ENCODE results near the gene RPS29.
"Not testable (repeated sequence)": the region's sequence is repeated elsewhere in the genome, so short reads cannot be mapped to it uniquely, and the experiment has no call there.

Gene RPS29

GRCh38 chr14:49586673-49587460, 687 bp upstream of the RPS29 start:
- POLR2A ChIA-PET, result interaction anchor here (0.6 to 1.7 kb wide), 10 partner anchors 11 to 181 kb away, joined by 3 to 11 read pairs (median 3); partner anchors contain the start of genes KLHDC2, LRR1, MGAT2 and RPL36AL
- peak; percentile 23 for DNase-seq (ENCODE audit: low read depth, low spot score)
- TF ChIP-seq CTCF (IDR thresholded peaks at IDR 0.05; ENCODE audit: insufficient read depth, low read length, missing control alignments), result peak; percentile 59
- CTCF ChIA-PET, result interaction anchor here (0.6 to 4.5 kb wide), 22 partner anchors 8 to 181 kb away, joined by 3 to 30 read pairs (median 4); partner anchors contain the start of genes KLHDC2, LRR1, MGAT2 and RPL36AL
- H3K4me3 ChIP-seq (ENCODE audit: low read depth, low read length), result peak overlapping the region; percentile 34

GRCh38 chr14:49584981-49585640, 1.1 kb downstream of the RPS29 start:
- not testable (repeated sequence) for DNase-seq (ENCODE audit: low read depth, low spot score)
- H3K4me3 ChIP-seq (ENCODE audit: low read depth, low read length), result peak overlapping the region; percentile 84
- CTCF ChIA-PET, result interaction anchor here (1.0 to 4.5 kb wide), 4 partner anchors 37 to 248 kb away, joined by 3 to 30 read pairs (median 6); partner anchors contain the start of genes KLHDC2, MGAT2 and RPL36AL
- POLR2A ChIA-PET, result interaction anchor here (1.2 kb wide), 1 partner anchor 183 kb away, joined by 5 read pairs; the partner anchor contains the start of gene KLHDC2

GRCh38 chr14:49584058-49584457, 2.1 kb downstream of the RPS29 start:
- DNase-seq (ENCODE audit: low read depth, low spot score), result no peak
- CTCF ChIA-PET, result interaction anchor here (1.1 kb wide), 1 partner anchor 249 kb away, joined by 3 read pairs; no protein-coding TSS in a partner anchor
- H3K4me3 ChIP-seq (ENCODE audit: low read depth, low read length), result peak overlapping the region; percentile 10; the same call in 1 of the 2 replicates
- POLR2A ChIA-PET, result no interaction called here
- no peak for TF ChIP-seq CTCF (IDR thresholded peaks at IDR 0.05; ENCODE audit: insufficient read depth, low read length, missing control alignments)

GRCh38 chr14:49583629-49584028, 2.6 kb downstream of the RPS29 start:
- CTCF ChIA-PET, result no interaction called here
- TF ChIP-seq CTCF (IDR thresholded peaks at IDR 0.05; ENCODE audit: insufficient read depth, low read length, missing control alignments), result no peak
- POLR2A ChIA-PET, result no interaction called here
- DNase-seq (ENCODE audit: low read depth, low spot score), result no peak
- H3K4me3 ChIP-seq (ENCODE audit: low read depth, low read length), result no peak overlapping the region

- no peak for TF ChIP-seq CTCF (IDR thresholded peaks at IDR 0.05; ENCODE audit: insufficient read depth, low read length, missing control alignments)
- POLR2A ChIA-PET, result no interaction called here
- CTCF ChIA-PET, result no interaction called here
- no peak overlapping the region for H3K4me3 ChIP-seq (ENCODE audit: low read depth, low read length)
- DNase-seq (ENCODE audit: low read depth, low spot score), result no peak
These were observed 3.8 kb downstream of the RPS29 start for GRCh38 chr14:49582113-49582977.

GRCh38 chr14:49581209-49582112, 4.7 kb downstream of the RPS29 start:
- POLR2A ChIA-PET, result no interaction called here
- DNase-seq (ENCODE audit: low read depth, low spot score), result no peak
- CTCF ChIA-PET, result no interaction called here
- H3K4me3 ChIP-seq (ENCODE audit: low read depth, low read length), result no peak overlapping the region
- no peak for TF ChIP-seq CTCF (IDR thresholded peaks at IDR 0.05; ENCODE audit: insufficient read depth, low read length, missing control alignments)

Data from AG04449 (cell line).